CD4-positive, alpha-beta T cell (primary cell): ENCODE results near the gene GRIK5. TPM values are rescaled to one million over a fixed set of nuclear protein-coding genes. Genes with fewer than 3 reads are reported as not detected.
"Not testable (repeated sequence)": the region's sequence is repeated elsewhere in the genome, so short reads cannot be mapped to it uniquely, and the experiment has no call there.

Experiments
- ATAC-seq: fragments of 200-7000 bp; cut with Tn5 transposase; one replicate; pipeline ENCODE4 v1.10.0; 2022; ENCODE audit warnings: mild to moderate bottlenecking; ENCODE audit not compliant: poor library complexity
- CTCF ChIA-PET: fragments of 350-600 bp; sonication (Branson Sonifier 250); formaldehyde crosslinking; loops from one replicate; lab custom pipeline; 2021; ENCODE audit warnings: antibody characterized with exemption, inconsistent platforms; lab: Charles Lee
- POLR2A ChIA-PET: fragments of 350-600 bp; sonication (Branson Sonifier 250); formaldehyde crosslinking; loops from one replicate; lab custom pipeline; 2021; ENCODE audit warnings: antibody characterized with exemption, inconsistent platforms; lab: Charles Lee
- DNase-seq, 14 experiments: peaks; one replicate each; pipeline ENCODE4 v3.0.0-alpha.2; 2013 to 2020; ENCODE audit warnings: mixed read lengths in 2 of 14
- H3K27ac ChIP-seq, 2 donors: one replicate each; pipeline versions ENCODE4 v1.5.1 to v1.7.0; 2013; ENCODE audit warnings: low read length in 2 of 2, low read depth in 1 of 2, mild to moderate bottlenecking in 1 of 2
- H3K27me3 ChIP-seq, 2 experiments: 1 replicate in 1 of 2; 2 replicates in 1 of 2; pipeline versions ENCODE4 v1.6.1 to v1.7.0; 2013; ENCODE audit warnings: low read length in 2 of 2, control low read depth in 1 of 2, mild to moderate bottlenecking in 1 of 2, moderate library complexity in 1 of 2; ENCODE audit not compliant: insufficient read depth in 2 of 2, control insufficient read depth in 1 of 2
- H3K36me3 ChIP-seq: one replicate; pipeline ENCODE4 v1.6.1; 2013; ENCODE audit warnings: low read length, control low read depth; ENCODE audit not compliant: insufficient read depth
- H3K4me1 ChIP-seq: one replicate; pipeline ENCODE4 v1.6.1; 2013; ENCODE audit warnings: low read length, control low read depth; ENCODE audit not compliant: insufficient read depth
- H3K4me3 ChIP-seq: one replicate; pipeline ENCODE4 v1.5.1; 2013; ENCODE audit warnings: mild to moderate bottlenecking, low read length, moderate library complexity
- H3K9me3 ChIP-seq, 2 experiments: 1 replicate in 1 of 2; 2 replicates in 1 of 2; pipeline versions ENCODE4 v1.6.1 to v1.7.0; 2013; ENCODE audit warnings: low read length in 2 of 2, mild to moderate bottlenecking in 2 of 2, control low read depth in 1 of 2, moderate library complexity in 1 of 2; ENCODE audit not compliant: control insufficient read depth in 1 of 2, insufficient read depth in 1 of 2
- H3K27ac Mint-ChIP-seq: one replicate; pipeline ENCODE4 v1.8.0; 2020; ENCODE audit warnings: mixed read lengths
- H3K27me3 Mint-ChIP-seq: one replicate; pipeline ENCODE4 v1.8.0; 2021; ENCODE audit warnings: mixed read lengths
- H3K36me3 Mint-ChIP-seq: one replicate; pipeline ENCODE4 v1.8.0; 2021; ENCODE audit warnings: low read depth, mixed read lengths
- H3K4me1 Mint-ChIP-seq: one replicate; pipeline ENCODE4 v1.8.0; 2021; ENCODE audit warnings: low read depth, mixed read lengths
- H3K4me3 Mint-ChIP-seq: one replicate; pipeline ENCODE4 v1.8.0; 2020; ENCODE audit warnings: mild to moderate bottlenecking, mixed read lengths
- H3K9me3 Mint-ChIP-seq: one replicate; pipeline ENCODE4 v1.8.0; 2020; ENCODE audit warnings: mixed read lengths
- CTCF ChIP-seq: fragments of 200-600 bp; IDR thresholded peaks from one replicate; pipeline ENCODE4 v1.8.0; 2022; ENCODE audit warnings: antibody characterized with exemption, mild to moderate bottlenecking
- intact Hi-C, 2 experiments: fragments of 100-400 bp; cut with DNase I in 1 of 2; cut with micrococcal nuclease in 1 of 2; formaldehyde crosslinking; loops; one replicate each; pipeline versions ENCODE4 v1.15.1 to v1.9.0; 2023 to 2025; cut with DNase I, micrococcal nuclease
- total RNA-seq, 174 experiments: library from RNA in 2 of 174; stranded (reverse) in 2 of 174; gene quantifications; one replicate each; pipeline ENCODE4 v1.2.3 and lab custom pipeline; 2021 to 2026

The GRIK5 gene
- total RNA-seq, 2 experiments from 2014 or later, result 0.66 to 0.75 TPM

- Mint-ChIP-seq H3K9me3 (no peaks in the 10 kb centered on the region), H3K4me1 (peaks cover 39% of the 10 kb centered on the region), H3K27me3 (peaks cover 37% of the 10 kb centered on the region), H3K27ac (no peak within 1 kb of the TSS), H3K4me3 (peak within 1 kb of the TSS; percentile 68), H3K36me3 (no peaks in the 10 kb centered on the region)
- peaks cover 34 to 39% of the 10 kb centered on the region in 2 experiments for H3K27me3 ChIP-seq
- no peaks in the 10 kb centered on the region for H3K9me3 ChIP-seq
- no peaks in the 10 kb centered on the region for H3K36me3 ChIP-seq
- ChIA-PET CTCF (no interaction called here), POLR2A (no interaction called here)
- no peak within 1 kb of the TSS for H3K27ac ChIP-seq
- peaks cover 32% of the 10 kb centered on the region for H3K4me1 ChIP-seq
- ATAC-seq (peak; percentile 75), DNase-seq (peak; percentile 23 to 81 (median 53))
- peak within 1 kb of the TSS; percentile 62 for H3K4me3 ChIP-seq
- intact Hi-C loops, result no loop called here
- no peak for TF ChIP-seq CTCF
Measured at GRCh38 chr19:41993612-41994483, 76.2 kb downstream of the GRIK5 start, which contains the start of gene ATP1A3. TSS of gene ATP1A3 (minus strand) at chr19:41994230. CDS start at chr19:41994076, 154 bp downstream.

- H3K9me3 ChIP-seq, ATAC-seq, H3K4me3 ChIP-seq, CTCF ChIA-PET, H3K36me3 ChIP-seq, H3K36me3 Mint-ChIP-seq, H3K27ac Mint-ChIP-seq, intact Hi-C loops, H3K27ac ChIP-seq, POLR2A ChIA-PET, H3K9me3 Mint-ChIP-seq, DNase-seq: not testable (repeated sequence)
- peaks cover 26% of the 10 kb centered on the region for H3K27me3 Mint-ChIP-seq
- Histone ChIP-seq H3K4me1 (peaks cover 17% of the 10 kb centered on the region), H3K27me3 (peaks cover 20 to 26% of the 10 kb centered on the region in 2 experiments)
- peaks cover 29% of the 10 kb centered on the region for H3K4me1 Mint-ChIP-seq
- peak overlapping the region; percentile 76 for H3K4me3 Mint-ChIP-seq
Measured at GRCh38 chr19:41991925-41992569, 78.0 kb downstream of the GRIK5 start.

GRCh38 chr19:41991025-41991424 is 79.0 kb downstream of the GRIK5 start:
- no peak for TF ChIP-seq CTCF
- peaks cover 6% of the 10 kb centered on the region for H3K36me3 Mint-ChIP-seq
- POLR2A ChIA-PET, result no interaction called here

More at GRCh38 chr19:41991025-41991424, 79.0 kb downstream of the GRIK5 start:
- CTCF ChIA-PET, result no interaction called here
- peaks cover 21% of the 10 kb centered on the region for H3K4me1 Mint-ChIP-seq
- Histone ChIP-seq H3K36me3 (peaks cover 2% of the 10 kb centered on the region), H3K4me1 (peaks cover 14% of the 10 kb centered on the region), H3K27me3 (peaks cover 10 to 15% of the 10 kb centered on the region in 2 experiments), H3K9me3 (no peaks in the 10 kb centered on the region), H3K4me3 (no peak overlapping the region), H3K27ac (no peak overlapping the region)
- H3K27ac Mint-ChIP-seq, result no peak overlapping the region
- DNase-seq, result no peak
- peak overlapping the region; percentile 66 for H3K4me3 Mint-ChIP-seq
- intact Hi-C loops, result no loop called here
- H3K9me3 Mint-ChIP-seq, result no peaks in the 10 kb centered on the region
- ATAC-seq, result no peak
- H3K27me3 Mint-ChIP-seq, result peaks cover 16% of the 10 kb centered on the region
